ENCODE measurements around the gene PEMT. TPM values are rescaled to one million over a fixed set of nuclear protein-coding genes. Genes with fewer than 3 reads are reported as not detected.

The PEMT gene
- total and polyA plus RNA-seq, 2 of the 8 experiments (the other 6 are each of a cell fraction or from before 2014, with no cell fraction given) = 42.0 to 118 TPM

DNA sequence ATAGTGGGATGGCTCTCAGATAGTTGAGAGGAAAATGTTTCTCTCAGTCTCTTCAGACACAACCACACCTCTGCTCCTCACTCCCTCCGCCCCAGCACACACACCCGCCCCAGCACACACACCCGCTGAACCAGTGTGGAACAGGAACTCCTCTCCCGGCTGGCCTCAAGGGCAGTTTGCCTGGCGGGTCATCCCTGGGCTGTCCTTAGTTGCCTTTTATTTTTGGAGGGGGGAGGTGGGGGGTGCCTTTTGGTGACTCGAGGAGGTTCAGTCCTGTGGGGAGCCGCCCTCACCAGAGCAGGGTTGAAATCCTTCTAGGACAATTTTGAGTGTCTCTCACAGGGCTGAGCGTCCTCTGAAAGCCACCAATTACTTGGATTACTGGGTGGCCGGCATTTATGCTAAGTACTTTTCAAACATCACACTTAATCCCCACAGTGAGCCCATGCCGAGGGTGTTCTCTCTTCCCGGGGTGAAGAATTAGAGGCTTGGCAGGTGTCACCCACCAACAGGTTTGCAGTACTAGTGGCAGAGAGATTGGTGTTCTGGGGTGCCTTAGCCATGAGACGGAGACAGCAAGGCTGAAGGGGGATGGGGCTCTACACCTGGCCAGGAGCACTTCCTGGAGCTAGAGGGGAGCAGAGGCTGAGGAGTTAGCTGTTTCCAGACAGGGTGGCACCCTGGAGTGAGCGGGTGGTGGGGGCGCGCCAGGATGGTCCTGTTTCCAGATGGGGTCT is 98.1 kb downstream of the PEMT start:
- ChIA-PET CTCF (ENCODE audit: partially characterized antibody) (interaction anchor here (1.0 to 5.7 kb wide), 3 partner anchors 73 to 138 kb away, joined by 3 to 44 read pairs (median 38); no protein-coding TSS in a partner anchor), POLR2A (ENCODE audit: partially characterized antibody) (no interaction called here)
- H2BK20ac ChIP-seq (ENCODE audit: low read length) = no peak overlapping the region
- peaks cover 3 to 19% (median 8%) of the 10 kb centered on the region in 4 experiments; a peak in 7 of 8 replicates for H3K36me3 ChIP-seq (ENCODE audit: control insufficient read depth in 2 of 4, insufficient read depth in 4 of 4, low read length in 3 of 4)
- H3K27me3 ChIP-seq (replicated peaks in 1 of 4; ENCODE audit: control insufficient read depth in 3 of 4, extremely low read depth in 1 of 4, insufficient read depth in 3 of 4, low read length in 3 of 4) = peaks cover 14 to 26% (median 22%) of the 10 kb centered on the region in 4 experiments; a peak in 6 of 7 replicates
- DNase-seq (ENCODE audit: low read depth in 1 of 2, low spot score in 2 of 2) (peak in 1 of 2 experiments; percentile 54), FAIRE-seq (no peak)
- no peak overlapping the region for H3K4ac ChIP-seq (replicated peaks; ENCODE audit: insufficient read length, low read depth, low read length)
- peaks cover 23% of the 10 kb centered on the region; the same call in 1 of the 2 replicates for H3K23me2 ChIP-seq (ENCODE audit: low read depth, low read length)
- H4K8ac ChIP-seq (ENCODE audit: extremely low read depth, insufficient read depth, low read length) = peak overlapping the region; percentile 11; the same call in 1 of the 2 replicates
- H3K18ac ChIP-seq (ENCODE audit: extremely low read depth, low read length) = no peak overlapping the region; the same call in 1 of the 2 replicates
- H3K4me1 ChIP-seq (replicated peaks in 1 of 4; ENCODE audit: control insufficient read depth in 3 of 4, insufficient read depth in 4 of 4, low read length in 3 of 4) = peaks cover 5 to 29% (median 22%) of the 10 kb centered on the region in 4 experiments
- H3K56ac ChIP-seq (replicated peaks; ENCODE audit: insufficient read length, low read depth, low read length) = no peak overlapping the region
- H2BK5ac ChIP-seq (ENCODE audit: low read depth, low read length) = no peak overlapping the region
- no peak overlapping the region for H4K5ac ChIP-seq (ENCODE audit: insufficient read length, low read depth, low read length)
- WGBS, 2 experiments (ENCODE audit: extremely low coverage in 1 of 2, insufficient coverage in 1 of 2, insufficient read length in 1 of 2, insufficient replicate concordance in 2 of 2, low coverage in 1 of 2, low lambda C conversion rate in 2 of 2, missing lambda C conversion rate in 1 of 2) = 58% methylated on average over 15 of the region's 15 CpGs; no CpG with 5 or more reads in 1 of the 2 experiments
- H2BK120ac ChIP-seq (replicated peaks; ENCODE audit: low read depth, low read length) = no peak overlapping the region
- 0 out of 2 replicates have a peak overlapping the region, but pooled peaks have one; percentile 39 for H2BK12ac ChIP-seq (ENCODE audit: low read depth, low read length)
- H3K27ac ChIP-seq (ENCODE audit: low read depth, low read length) = no peak overlapping the region
- no peak overlapping the region for H2BK15ac ChIP-seq (ENCODE audit: low read length)
- H3K4me3 ChIP-seq (ENCODE audit: extremely low read depth in 1 of 4, insufficient read depth in 2 of 4, low read depth in 3 of 4, low read length in 4 of 4) = peak overlapping the region in 1 of 4 experiments; percentile 18; a peak in 2 of 8 replicates
- no peak overlapping the region for H2AFZ ChIP-seq (ENCODE audit: low read length)
- H3K4me2 ChIP-seq (ENCODE audit: insufficient read depth in 1 of 2, low read depth in 2 of 2, low read length in 2 of 2) = peak overlapping the region; percentile 35 to 89
- no peak overlapping the region for H3K23ac ChIP-seq (ENCODE audit: insufficient read length)
- 0 out of 4 replicates have a peak, but pooled peaks cover 0 to 2% of the 10 kb centered on the region in 2 experiments for H3K79me2 ChIP-seq (ENCODE audit: control insufficient read depth in 1 of 2, insufficient read depth in 2 of 2, low read length in 2 of 2)
- no peak overlapping the region for H3K9ac ChIP-seq (replicated peaks in 1 of 4; ENCODE audit: extremely low read depth in 1 of 4, low read depth in 3 of 4, low read length in 3 of 4)
- H4K20me1 ChIP-seq (replicated peaks in 1 of 2; ENCODE audit: control insufficient read depth in 1 of 2, insufficient read depth in 2 of 2, low read length in 2 of 2) = peaks cover 18 to 22% of the 10 kb centered on the region in 2 experiments
- no peak overlapping the region for H4K91ac ChIP-seq (replicated peaks; ENCODE audit: insufficient read length, low read length)
- no peak overlapping the region for H2AK5ac ChIP-seq (ENCODE audit: low read depth, low read length)
- TF ChIP-seq HDAC2 (IDR thresholded peaks at IDR 0.05; ENCODE audit: borderline replicate concordance in 1 of 2, low read depth in 2 of 2, low read length in 2 of 2) = no peak
- TF ChIP-seq POLR2AphosphoS5 (IDR thresholded peaks at IDR 0.05; ENCODE audit: low read depth, low read length) = peak; percentile 28; the same call in 1 of the 2 replicates
- H3K14ac ChIP-seq (ENCODE audit: insufficient read length) = no peak overlapping the region
- H3K79me1 ChIP-seq (ENCODE audit: low read depth, low read length) = peaks cover 2% of the 10 kb centered on the region
- no peaks in the 10 kb centered on the region for H3K9me3 ChIP-seq (ENCODE audit: insufficient read depth in 2 of 2, low read depth in 1 of 2, low read length in 1 of 2)

Measured in H1 (cell line).